ENCODE measurements around the gene TSPYL4.

DNA sequence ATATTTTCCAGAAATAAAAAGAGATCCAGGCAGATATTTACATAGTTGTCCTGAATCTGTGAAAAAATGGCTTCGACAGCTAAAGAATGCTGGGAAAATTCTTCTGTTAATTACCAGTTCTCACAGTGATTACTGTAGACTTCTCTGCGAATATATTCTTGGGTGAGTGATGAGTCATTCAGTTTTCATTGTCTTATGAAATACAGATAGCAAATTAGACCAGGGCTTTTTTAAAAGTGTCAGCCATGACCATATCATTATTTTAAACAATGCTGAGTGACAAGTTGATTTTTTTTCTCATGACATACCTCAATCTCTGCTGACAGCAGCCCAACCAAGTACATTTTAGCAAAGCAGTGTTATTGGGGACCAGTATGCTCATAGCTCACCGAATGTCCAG is 32.8 kb downstream of the TSPYL4 start:
- TF ChIP-seq EZH2phosphoT487 (IDR thresholded peaks at IDR 0.05; ENCODE audit: low read depth), result no peak
- TF ChIP-seq, protein P1, sequence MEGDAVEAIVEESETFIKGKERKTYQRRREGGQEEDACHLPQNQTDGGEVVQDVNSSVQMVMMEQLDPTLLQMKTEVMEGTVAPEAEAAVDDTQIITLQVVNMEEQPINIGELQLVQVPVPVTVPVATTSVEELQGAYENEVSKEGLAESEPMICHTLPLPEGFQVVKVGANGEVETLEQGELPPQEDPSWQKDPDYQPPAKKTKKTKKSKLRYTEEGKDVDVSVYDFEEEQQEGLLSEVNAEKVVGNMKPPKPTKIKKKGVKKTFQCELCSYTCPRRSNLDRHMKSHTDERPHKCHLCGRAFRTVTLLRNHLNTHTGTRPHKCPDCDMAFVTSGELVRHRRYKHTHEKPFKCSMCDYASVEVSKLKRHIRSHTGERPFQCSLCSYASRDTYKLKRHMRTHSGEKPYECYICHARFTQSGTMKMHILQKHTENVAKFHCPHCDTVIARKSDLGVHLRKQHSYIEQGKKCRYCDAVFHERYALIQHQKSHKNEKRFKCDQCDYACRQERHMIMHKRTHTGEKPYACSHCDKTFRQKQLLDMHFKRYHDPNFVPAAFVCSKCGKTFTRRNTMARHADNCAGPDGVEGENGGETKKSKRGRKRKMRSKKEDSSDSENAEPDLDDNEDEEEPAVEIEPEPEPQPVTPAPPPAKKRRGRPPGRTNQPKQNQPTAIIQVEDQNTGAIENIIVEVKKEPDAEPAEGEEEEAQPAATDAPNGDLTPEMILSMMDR (IDR thresholded peaks at IDR 0.05; ENCODE audit: low read depth, low read length), result no peak
